Astrocyte (in vitro differentiated cells and primary cell): ENCODE results near the gene TMEM108.

Experiments used
- EZH2 ChIP-seq: IDR thresholded peaks from 2 replicates; pipeline ENCODE4 v1.6.1; 2012; ENCODE audit warnings: mild to moderate bottlenecking, low read length, inconsistent platforms; ENCODE audit not compliant: insufficient read depth
- TF ChIP-seq, protein P1 (sequence below): IDR thresholded peaks from 2 replicates; pipeline ENCODE4 v1.5.1; 2011; ENCODE audit warnings: low read depth, mild to moderate bottlenecking, inconsistent platforms, low read length, moderate library complexity; ENCODE audit not compliant: insufficient read depth

DNA sequence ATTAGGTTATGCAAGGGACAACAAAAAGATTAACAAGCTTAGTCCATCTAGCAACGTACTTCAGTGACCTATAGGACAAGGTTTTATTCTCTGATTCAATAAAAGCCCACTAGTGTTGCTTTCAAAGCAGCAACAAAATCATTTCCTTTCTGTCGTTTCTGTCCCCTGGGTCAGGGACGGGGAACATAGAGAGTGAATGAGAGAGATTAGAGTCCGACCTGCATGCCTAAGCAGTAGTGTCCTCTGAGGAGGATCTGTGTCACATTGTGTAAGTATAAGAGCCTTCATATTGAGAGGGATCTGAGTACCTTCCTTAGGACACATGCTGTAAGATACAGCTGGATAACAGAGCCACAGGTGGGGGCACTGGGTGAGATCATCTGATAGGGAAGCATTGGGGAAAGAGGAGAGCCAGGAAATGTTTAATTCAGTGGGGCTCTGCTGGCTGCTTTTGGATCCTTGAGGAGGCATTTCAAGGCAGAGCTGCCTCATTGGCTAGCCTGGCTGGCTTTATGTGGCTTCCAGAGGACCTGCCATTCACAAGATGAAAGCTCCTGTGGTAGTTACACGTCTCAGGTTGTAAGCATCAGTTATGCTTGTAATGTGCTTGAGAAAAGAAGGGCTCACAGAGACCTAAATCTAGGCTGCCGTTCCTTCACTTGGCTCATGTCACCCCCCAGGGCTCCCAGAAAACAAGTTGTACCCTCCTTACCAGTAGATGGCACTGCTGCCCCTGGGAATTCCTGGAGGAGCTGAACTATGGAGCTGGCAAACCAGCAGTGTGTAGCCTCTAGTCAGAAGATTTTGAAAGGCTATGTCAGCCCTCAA is 2.7 kb downstream of the TMEM108 start:
- TF ChIP-seq, protein P1, sequence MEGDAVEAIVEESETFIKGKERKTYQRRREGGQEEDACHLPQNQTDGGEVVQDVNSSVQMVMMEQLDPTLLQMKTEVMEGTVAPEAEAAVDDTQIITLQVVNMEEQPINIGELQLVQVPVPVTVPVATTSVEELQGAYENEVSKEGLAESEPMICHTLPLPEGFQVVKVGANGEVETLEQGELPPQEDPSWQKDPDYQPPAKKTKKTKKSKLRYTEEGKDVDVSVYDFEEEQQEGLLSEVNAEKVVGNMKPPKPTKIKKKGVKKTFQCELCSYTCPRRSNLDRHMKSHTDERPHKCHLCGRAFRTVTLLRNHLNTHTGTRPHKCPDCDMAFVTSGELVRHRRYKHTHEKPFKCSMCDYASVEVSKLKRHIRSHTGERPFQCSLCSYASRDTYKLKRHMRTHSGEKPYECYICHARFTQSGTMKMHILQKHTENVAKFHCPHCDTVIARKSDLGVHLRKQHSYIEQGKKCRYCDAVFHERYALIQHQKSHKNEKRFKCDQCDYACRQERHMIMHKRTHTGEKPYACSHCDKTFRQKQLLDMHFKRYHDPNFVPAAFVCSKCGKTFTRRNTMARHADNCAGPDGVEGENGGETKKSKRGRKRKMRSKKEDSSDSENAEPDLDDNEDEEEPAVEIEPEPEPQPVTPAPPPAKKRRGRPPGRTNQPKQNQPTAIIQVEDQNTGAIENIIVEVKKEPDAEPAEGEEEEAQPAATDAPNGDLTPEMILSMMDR: peak; percentile 91
- no peak for TF ChIP-seq EZH2
